Fibroblast of pulmonary artery (primary cell): ENCODE data around the gene BSND.

Experiments
- DNase-seq: peaks from one replicate; pipeline ENCODE4 v3.0.0-alpha.2; 2010; ENCODE audit warnings: low read depth
- H3K4me3 ChIP-seq: replicated peaks from 2 replicates; pipeline ENCODE4 v1.5.1; 2011; ENCODE audit warnings: low read depth, mild to moderate bottlenecking, control low read depth, low read length, moderate library complexity
- CTCF ChIP-seq: IDR thresholded peaks from 2 replicates; pipeline ENCODE4 v1.5.1; 2011; ENCODE audit warnings: mild to moderate bottlenecking, control low read depth, low read length, inconsistent platforms; ENCODE audit errors: missing control alignments

Gene BSND

DNA sequence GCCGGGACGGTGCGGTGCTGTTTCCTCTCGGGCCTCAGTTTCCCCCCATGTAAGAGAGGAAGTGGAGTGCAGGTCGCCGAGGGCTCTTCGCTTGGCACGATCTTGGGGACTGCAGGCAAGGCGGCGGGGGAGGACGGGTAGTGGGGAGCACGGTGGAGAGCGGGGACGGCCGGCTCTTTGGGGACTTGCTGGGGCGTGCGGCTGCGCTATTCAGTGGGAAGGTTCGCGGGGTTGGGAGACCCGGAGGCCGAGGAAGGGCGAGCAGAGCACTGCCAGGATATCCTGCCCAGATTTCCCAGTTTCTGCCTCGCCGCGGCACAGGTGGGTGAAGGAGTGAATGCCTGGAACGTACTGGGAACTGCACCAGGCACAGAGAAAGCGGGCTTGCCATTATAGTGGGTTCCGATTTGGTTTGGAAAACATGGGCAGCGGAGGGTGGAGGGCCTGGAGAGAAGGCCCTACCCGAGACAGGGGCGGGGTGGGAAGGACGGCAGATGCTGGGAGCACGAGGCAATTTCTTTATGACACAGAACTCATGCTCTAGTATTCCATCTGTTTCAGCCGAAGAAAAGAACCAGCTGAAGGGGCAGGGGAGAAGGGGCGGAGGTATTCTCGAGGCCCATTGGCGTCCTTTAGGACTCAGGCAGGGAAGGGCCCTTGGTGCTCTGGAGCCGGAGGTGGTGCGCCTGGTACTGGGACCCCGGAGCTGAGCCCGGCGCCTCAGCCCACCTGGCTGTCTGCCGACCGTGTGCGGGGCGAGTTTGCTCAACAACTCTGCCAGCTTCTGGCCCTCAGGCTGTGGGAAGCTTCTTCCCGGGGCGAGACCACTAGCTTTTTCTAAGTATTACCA is 41.6 kb downstream of the BSND start:
- no peak for DNase-seq
- no peak for TF ChIP-seq CTCF
- no peak overlapping the region for H3K4me3 ChIP-seq

GRCh38 chr1:55040933-55041494 is 42.3 kb downstream of the BSND start:
- no peak for TF ChIP-seq CTCF
- no peak overlapping the region for H3K4me3 ChIP-seq
- DNase-seq: no peak

DNA sequence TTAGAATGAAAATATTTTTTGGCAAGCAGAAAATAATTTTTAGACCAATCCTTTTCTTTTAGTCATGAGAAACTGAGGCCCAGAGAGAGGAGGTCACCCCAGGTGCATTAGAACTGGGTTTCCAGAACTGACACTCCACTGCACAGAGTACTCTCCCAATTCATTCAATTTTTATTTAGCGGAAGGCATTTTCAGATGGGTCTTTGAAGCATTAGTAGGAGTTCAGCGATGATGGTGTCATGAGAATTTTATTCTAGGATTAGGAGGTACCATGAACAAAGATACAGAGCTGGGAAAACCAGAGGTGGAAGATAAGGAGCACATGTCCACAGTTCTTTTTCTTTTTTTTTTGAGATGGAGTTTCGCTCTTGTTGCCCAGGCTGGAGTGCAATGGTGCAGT is 42.9 kb downstream of the BSND start:
- H3K4me3 ChIP-seq: no peak overlapping the region
- no peak for DNase-seq
- TF ChIP-seq CTCF: no peak

DNA sequence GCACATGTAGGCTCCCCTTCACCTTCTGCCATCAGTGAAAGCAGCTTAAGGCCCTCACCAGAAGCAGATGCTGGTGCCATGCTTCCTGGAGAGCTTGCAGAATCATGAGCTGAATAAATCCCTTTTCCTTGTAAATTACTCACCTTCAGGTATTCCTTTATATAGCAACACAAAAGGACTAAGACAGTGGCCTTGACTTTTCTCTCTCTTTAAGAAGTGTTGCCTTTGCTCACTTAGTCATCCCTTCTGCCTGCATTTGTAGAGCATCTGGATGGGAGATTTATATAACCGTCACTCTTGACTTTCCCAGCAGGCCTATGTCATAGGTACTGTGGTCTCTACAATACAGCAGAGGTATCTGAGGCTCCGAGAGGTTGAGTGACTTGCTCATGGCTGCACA is 44.3 kb downstream of the BSND start:
- no peak overlapping the region for H3K4me3 ChIP-seq
- TF ChIP-seq CTCF: no peak
- DNase-seq: no peak

- no peak for TF ChIP-seq CTCF
- H3K4me3 ChIP-seq: no peak overlapping the region
- no peak for DNase-seq
Measured at GRCh38 chr1:55043726-55044125, 45.0 kb downstream of the BSND start.

DNA sequence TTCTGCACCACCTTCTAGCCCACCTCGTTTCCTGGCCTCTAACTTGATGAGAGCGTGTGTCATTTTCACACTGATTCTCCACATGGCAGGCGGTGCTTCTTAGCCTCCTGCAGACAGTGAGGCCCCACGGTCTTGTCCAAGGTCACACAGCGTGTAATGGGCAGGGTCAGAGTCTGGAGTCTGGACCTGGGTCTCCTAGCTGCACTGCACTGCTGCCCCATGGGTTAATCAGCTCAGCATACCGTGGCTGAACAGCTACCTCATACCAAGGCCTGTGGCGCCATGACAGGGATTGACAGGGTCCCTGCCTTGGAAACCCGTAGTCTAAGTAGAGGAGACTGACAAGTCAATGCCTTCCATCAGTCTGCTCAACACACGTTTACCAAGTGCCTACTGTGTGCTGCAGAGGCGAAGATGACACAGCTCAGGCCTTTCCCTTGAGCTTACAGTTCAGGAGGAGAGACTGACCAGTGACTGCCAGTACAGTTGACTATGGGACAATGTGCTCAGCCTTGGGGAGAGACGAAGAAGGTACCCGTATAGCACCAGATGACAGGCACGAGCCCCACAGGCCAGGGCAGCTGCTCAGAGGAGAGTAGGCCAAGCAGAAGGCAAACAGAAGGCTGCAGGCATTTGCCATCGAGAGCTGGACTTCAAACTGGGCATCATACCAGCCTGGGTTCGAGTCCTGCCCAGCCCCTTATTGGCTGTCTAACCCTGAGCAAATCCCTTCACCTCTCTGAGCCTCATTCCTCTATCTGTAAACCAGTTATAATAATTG is 46.1 kb downstream of the BSND start:
- no peak overlapping the region for H3K4me3 ChIP-seq
- DNase-seq: no peak
- no peak for TF ChIP-seq CTCF
